Measurements from ENCODE around the gene CRISPLD2. TPM values are rescaled to one million over a fixed set of nuclear protein-coding genes. Genes with fewer than 3 reads are reported as not detected.
A peak's percentile ranks its signal among the peaks of the same experiment; 100 is the strongest.

CRISPLD2 gene
- total RNA-seq, 3 donors from 2014 or later (not counting 1 experiment from before 2014, with no cell fraction given) = 0.86 to 6.3 TPM; not detected in 1

- Mint-ChIP-seq H3K27ac (no peak overlapping the region), H3K4me1 (no peaks in the 10 kb centered on the region), H3K9me3 (no peaks in the 10 kb centered on the region), H3K4me3 (no peak overlapping the region), H3K36me3 (no peaks in the 10 kb centered on the region), H3K27me3 (ENCODE audit: low read depth in 2 of 2) (peaks cover 34 to 48% of the 10 kb centered on the region in 2 donors)
- Histone ChIP-seq H3K9me3 (ENCODE audit: control insufficient read depth, insufficient read depth, low read length) (no peaks in the 10 kb centered on the region), H3K27ac (ENCODE audit: low read length) (no peak overlapping the region), H3K27me3 (ENCODE audit: control insufficient read depth, insufficient read depth, low read length) (no peaks in the 10 kb centered on the region), H3K4me3 (ENCODE audit: low read length) (no peak overlapping the region), H3K36me3 (ENCODE audit: control insufficient read depth, insufficient read depth, low read length) (no peaks in the 10 kb centered on the region), H3K4me1 (ENCODE audit: control insufficient read depth, insufficient read depth, low read length) (no peaks in the 10 kb centered on the region)
- ATAC-seq (no peak), DNase-seq (peak in 1 of 2 donors; percentile 13)
- 55% methylated on average over 13 of the region's 13 CpGs for WGBS (ENCODE audit: insufficient coverage)
- TF ChIP-seq, protein P1, sequence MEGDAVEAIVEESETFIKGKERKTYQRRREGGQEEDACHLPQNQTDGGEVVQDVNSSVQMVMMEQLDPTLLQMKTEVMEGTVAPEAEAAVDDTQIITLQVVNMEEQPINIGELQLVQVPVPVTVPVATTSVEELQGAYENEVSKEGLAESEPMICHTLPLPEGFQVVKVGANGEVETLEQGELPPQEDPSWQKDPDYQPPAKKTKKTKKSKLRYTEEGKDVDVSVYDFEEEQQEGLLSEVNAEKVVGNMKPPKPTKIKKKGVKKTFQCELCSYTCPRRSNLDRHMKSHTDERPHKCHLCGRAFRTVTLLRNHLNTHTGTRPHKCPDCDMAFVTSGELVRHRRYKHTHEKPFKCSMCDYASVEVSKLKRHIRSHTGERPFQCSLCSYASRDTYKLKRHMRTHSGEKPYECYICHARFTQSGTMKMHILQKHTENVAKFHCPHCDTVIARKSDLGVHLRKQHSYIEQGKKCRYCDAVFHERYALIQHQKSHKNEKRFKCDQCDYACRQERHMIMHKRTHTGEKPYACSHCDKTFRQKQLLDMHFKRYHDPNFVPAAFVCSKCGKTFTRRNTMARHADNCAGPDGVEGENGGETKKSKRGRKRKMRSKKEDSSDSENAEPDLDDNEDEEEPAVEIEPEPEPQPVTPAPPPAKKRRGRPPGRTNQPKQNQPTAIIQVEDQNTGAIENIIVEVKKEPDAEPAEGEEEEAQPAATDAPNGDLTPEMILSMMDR (IDR thresholded peaks at IDR 0.05) = no peak
- intact Hi-C loops (cut with micrococcal nuclease) = no loop called here
These were observed 23.6 kb downstream of the CRISPLD2 start for GRCh38 chr16:84843149-84844048.

DNA sequence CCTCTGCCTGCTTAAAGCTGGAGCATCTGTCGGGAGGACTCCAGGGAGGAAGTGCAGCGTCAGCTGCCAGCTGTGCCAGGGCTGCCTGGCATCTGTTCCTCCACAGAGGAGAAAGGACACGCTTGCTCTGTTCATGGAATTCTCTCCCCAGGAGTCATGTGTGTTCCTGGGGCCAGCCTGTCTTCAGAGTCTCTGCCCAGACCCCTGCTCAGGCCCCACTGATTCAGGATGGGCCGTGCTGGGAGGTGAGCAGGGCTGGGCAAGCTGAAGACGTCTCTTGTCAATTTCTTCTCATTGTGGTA is 24.2 kb downstream of the CRISPLD2 start:
- no peak for ATAC-seq
- no peaks in the 10 kb centered on the region for H3K4me1 ChIP-seq (ENCODE audit: control insufficient read depth, insufficient read depth, low read length)
- no peak overlapping the region for H3K4me3 ChIP-seq (ENCODE audit: low read length)
- no peaks in the 10 kb centered on the region for H3K9me3 ChIP-seq (ENCODE audit: control insufficient read depth, insufficient read depth, low read length)
- TF ChIP-seq, protein P1 (IDR thresholded peaks at IDR 0.05) = no peak
- intact Hi-C loops (cut with micrococcal nuclease) = no loop called here
- no peaks in the 10 kb centered on the region for H3K36me3 ChIP-seq (ENCODE audit: control insufficient read depth, insufficient read depth, low read length)
- WGBS (ENCODE audit: insufficient coverage) = 64% methylated on average over 5 of the region's 5 CpGs
- H3K27me3 ChIP-seq (ENCODE audit: control insufficient read depth, insufficient read depth, low read length) = no peaks in the 10 kb centered on the region
- DNase-seq = no peak
- H3K4me1 Mint-ChIP-seq = no peaks in the 10 kb centered on the region
- H3K27ac Mint-ChIP-seq = no peak overlapping the region
- no peaks in the 10 kb centered on the region for H3K9me3 Mint-ChIP-seq
- H3K36me3 Mint-ChIP-seq = no peaks in the 10 kb centered on the region
- H3K27me3 Mint-ChIP-seq (ENCODE audit: low read depth in 2 of 2) = peaks cover 34 to 51% of the 10 kb centered on the region in 2 donors
- no peak overlapping the region for H3K4me3 Mint-ChIP-seq
- H3K27ac ChIP-seq (ENCODE audit: low read length) = no peak overlapping the region

- no peaks in the 10 kb centered on the region for H3K27me3 ChIP-seq (ENCODE audit: control insufficient read depth, insufficient read depth, low read length)
These were observed 25.0 kb downstream of the CRISPLD2 start for GRCh38 chr16:84844559-84845495.

More at GRCh38 chr16:84844559-84845495, 25.0 kb downstream of the CRISPLD2 start:
- Histone ChIP-seq H3K4me3 (ENCODE audit: low read length) (no peak overlapping the region), H3K27ac (ENCODE audit: low read length) (no peak overlapping the region), H3K4me1 (ENCODE audit: control insufficient read depth, insufficient read depth, low read length) (no peaks in the 10 kb centered on the region), H3K9me3 (ENCODE audit: control insufficient read depth, insufficient read depth, low read length) (no peaks in the 10 kb centered on the region), H3K36me3 (ENCODE audit: control insufficient read depth, insufficient read depth, low read length) (no peaks in the 10 kb centered on the region)
- no peaks in the 10 kb centered on the region for H3K36me3 Mint-ChIP-seq
- no peaks in the 10 kb centered on the region for H3K4me1 Mint-ChIP-seq
- DNase-seq = no peak
- no peak for ATAC-seq
- WGBS (ENCODE audit: insufficient coverage) = 89% methylated on average over 26 of the region's 26 CpGs
- no peak overlapping the region for H3K27ac Mint-ChIP-seq
- no peaks in the 10 kb centered on the region for H3K9me3 Mint-ChIP-seq
- H3K4me3 Mint-ChIP-seq = no peak overlapping the region
- H3K27me3 Mint-ChIP-seq (ENCODE audit: low read depth in 2 of 2) = peaks cover 34 to 51% of the 10 kb centered on the region in 2 donors
- intact Hi-C loops (cut with micrococcal nuclease) = no loop called here
- TF ChIP-seq, protein P1 (IDR thresholded peaks at IDR 0.05) = no peak

Data from natural killer cell (primary cell).